ACC112 (cell line): ENCODE measurements around the gene PSMD1.

ENCODE experiments used
- H2AFZ ChIP-seq: fragments of 200-600 bp; sonication (generic); one replicate; pipeline ENCODE4 v1.6.0; 2017; ENCODE audit warnings: antibody characterized with exemption, low read length; ENCODE audit not compliant: unreplicated experiment
- H3K27ac ChIP-seq: fragments of 200-600 bp; sonication (generic); 2 replicates; pipeline ENCODE4 v1.5.1; 2014; ENCODE audit warnings: low read depth, mild to moderate bottlenecking, antibody characterized with exemption, low read length, moderate library complexity
- H3K27me3 ChIP-seq: fragments of 200-600 bp; sonication (generic); 2 replicates; pipeline ENCODE4 v1.6.1; 2014; ENCODE audit warnings: mild to moderate bottlenecking, antibody characterized with exemption, low read length, moderate library complexity, mixed read lengths; ENCODE audit not compliant: insufficient read depth
- H3K36me3 ChIP-seq: fragments of 200-600 bp; sonication (generic); 2 replicates; pipeline ENCODE4 v1.6.1; 2016; ENCODE audit warnings: mild to moderate bottlenecking, antibody characterized with exemption, low read length, moderate library complexity, mixed read lengths; ENCODE audit not compliant: insufficient read depth
- H3K4me1 ChIP-seq: fragments of 200-600 bp; sonication (generic); one replicate; pipeline ENCODE4 v1.6.1; 2016; ENCODE audit warnings: low read length, mixed read lengths; ENCODE audit not compliant: insufficient read depth, unreplicated experiment, control insufficient read depth
- H3K4me3 ChIP-seq: fragments of 200-600 bp; sonication (generic); 2 replicates; pipeline ENCODE4 v1.5.1; 2014; ENCODE audit warnings: mild to moderate bottlenecking, low read depth, low read length
- H3K79me2 ChIP-seq: fragments of 200-600 bp; sonication (generic); one replicate; pipeline ENCODE4 v1.6.0; 2016; ENCODE audit warnings: low read length; ENCODE audit not compliant: control insufficient read depth, unreplicated experiment, insufficient read depth

Gene PSMD1

DNA sequence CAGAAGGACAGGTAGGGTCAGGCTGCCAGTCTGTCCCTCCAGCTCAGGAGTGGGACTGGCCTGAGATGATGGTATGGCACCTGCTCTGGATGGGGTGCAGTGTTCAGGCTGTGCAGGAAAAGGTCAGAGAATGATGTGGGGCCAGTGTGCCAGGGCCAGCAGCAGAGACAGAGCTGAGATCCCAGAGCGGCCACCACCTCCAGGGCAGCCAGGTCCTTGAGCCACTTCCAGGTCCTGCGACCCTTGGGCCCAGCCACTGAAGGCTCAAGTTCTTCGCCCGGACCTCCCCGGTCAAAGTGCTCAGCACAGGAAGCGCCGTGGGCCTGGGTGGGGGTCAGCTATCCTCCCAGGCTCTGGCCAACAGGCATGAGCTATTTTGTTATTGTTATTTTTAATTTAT lies 129.7 kb downstream of the PSMD1 start:
- Histone ChIP-seq H2AFZ (no peak overlapping the region), H3K27me3 (no peaks in the 10 kb centered on the region), H3K27ac (no peak overlapping the region), H3K36me3 (no peaks in the 10 kb centered on the region), H3K4me3 (no peak overlapping the region), H3K79me2 (no peaks in the 10 kb centered on the region), H3K4me1 (peaks cover 38% of the 10 kb centered on the region)

DNA sequence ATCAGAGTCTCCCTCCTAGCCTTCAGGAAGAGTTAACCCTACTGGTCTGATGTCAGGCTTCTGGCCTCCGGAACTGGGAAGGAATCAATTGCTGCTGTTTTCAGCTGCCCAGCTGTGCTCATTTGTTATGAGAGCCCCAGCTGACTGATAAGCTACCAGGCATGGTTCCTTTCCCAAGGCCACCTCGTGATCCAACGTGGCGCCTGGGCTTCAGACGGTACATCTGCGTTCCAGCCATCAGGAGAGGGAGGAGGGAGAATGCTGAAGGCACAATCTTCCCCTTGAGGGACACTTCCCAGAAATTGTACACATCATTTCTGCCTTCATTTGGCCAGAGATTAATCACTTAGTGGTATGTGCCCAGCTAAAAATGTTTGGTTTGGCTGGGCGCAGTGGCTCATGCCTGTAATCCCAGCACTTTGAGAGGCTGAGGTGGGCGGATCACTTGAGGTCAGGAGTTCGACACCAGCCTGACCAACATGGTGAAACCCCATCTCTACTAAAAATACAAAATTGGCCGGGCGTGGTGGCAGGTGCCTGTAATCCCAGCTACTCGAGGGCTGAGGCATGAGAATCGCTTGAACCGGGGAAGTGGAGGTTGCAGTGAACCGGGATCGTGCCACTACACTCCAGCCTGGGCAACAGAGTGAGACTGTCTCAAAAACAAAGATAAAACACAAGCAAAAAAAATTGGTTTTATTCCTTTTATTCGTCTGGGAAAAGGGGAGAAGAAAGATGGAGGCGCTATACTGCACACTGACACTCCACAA lies 131.3 kb downstream of the PSMD1 start:
- H3K79me2 ChIP-seq = no peaks in the 10 kb centered on the region
- no peaks in the 10 kb centered on the region for H3K27me3 ChIP-seq
- peaks cover 35% of the 10 kb centered on the region for H3K4me1 ChIP-seq
- no peaks in the 10 kb centered on the region for H3K36me3 ChIP-seq
- H3K4me3 ChIP-seq = no peak overlapping the region
- H3K27ac ChIP-seq = peak overlapping the region; percentile 46
- H2AFZ ChIP-seq = no peak overlapping the region

DNA sequence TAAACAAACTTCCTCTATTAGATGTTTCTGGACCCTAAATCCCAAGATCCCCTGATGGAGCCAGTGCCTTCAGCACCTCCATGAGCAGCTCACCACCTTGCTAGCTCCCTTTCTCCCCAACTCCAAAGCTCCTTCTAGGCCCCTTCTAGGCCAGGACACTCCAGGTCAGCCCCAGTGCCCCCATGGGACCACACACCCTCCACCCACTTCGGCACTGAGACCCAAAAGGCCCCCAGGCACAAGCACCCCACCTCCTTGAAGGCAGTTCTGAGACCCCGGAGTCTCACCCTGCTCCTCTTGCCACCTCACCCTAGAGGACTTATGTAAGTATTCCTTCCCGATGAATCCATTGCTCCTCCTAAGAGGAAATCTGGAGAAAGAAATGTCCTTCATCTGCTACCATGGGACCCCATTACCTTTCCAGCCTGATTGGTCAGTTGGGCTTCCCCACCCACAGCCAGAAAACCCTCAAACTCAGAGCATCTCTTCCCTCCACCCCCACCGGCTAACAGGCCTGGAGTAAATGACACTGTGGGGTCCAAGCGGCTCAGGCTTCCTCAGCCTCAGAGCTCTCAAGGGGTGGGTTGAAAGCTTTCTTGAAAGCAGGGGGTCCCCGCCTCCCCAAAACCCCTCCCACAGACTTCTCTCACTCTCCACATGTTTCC lies 132.0 kb downstream of the PSMD1 start:
- H3K79me2 ChIP-seq = no peaks in the 10 kb centered on the region
- H3K36me3 ChIP-seq = no peaks in the 10 kb centered on the region
- H3K27ac ChIP-seq = no peak overlapping the region
- H3K4me3 ChIP-seq = no peak overlapping the region
- no peaks in the 10 kb centered on the region for H3K27me3 ChIP-seq
- H2AFZ ChIP-seq = no peak overlapping the region
- peaks cover 35% of the 10 kb centered on the region for H3K4me1 ChIP-seq

DNA sequence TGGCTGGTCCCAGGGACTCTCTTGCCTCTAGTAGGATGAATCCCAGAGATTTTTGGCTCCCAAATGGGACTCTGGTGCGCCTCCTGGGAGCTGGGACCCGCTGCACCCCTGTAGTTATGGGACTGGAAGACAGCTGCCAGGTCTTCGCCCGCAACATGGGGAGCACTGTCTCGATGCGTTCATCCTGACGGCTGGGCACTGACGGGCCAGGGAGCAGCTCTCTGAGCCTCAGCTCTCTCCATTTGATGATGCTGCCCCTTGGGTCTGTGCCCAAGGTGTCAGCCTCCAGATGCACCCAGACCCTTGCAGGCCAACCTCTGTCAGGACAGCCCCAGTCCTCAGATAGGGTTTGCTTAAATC lies 132.5 kb downstream of the PSMD1 start:
- Histone ChIP-seq H3K4me3 (no peak overlapping the region), H3K36me3 (no peaks in the 10 kb centered on the region), H3K27me3 (no peaks in the 10 kb centered on the region), H3K27ac (no peak overlapping the region), H3K4me1 (peaks cover 35% of the 10 kb centered on the region), H2AFZ (no peak overlapping the region), H3K79me2 (no peaks in the 10 kb centered on the region)

DNA sequence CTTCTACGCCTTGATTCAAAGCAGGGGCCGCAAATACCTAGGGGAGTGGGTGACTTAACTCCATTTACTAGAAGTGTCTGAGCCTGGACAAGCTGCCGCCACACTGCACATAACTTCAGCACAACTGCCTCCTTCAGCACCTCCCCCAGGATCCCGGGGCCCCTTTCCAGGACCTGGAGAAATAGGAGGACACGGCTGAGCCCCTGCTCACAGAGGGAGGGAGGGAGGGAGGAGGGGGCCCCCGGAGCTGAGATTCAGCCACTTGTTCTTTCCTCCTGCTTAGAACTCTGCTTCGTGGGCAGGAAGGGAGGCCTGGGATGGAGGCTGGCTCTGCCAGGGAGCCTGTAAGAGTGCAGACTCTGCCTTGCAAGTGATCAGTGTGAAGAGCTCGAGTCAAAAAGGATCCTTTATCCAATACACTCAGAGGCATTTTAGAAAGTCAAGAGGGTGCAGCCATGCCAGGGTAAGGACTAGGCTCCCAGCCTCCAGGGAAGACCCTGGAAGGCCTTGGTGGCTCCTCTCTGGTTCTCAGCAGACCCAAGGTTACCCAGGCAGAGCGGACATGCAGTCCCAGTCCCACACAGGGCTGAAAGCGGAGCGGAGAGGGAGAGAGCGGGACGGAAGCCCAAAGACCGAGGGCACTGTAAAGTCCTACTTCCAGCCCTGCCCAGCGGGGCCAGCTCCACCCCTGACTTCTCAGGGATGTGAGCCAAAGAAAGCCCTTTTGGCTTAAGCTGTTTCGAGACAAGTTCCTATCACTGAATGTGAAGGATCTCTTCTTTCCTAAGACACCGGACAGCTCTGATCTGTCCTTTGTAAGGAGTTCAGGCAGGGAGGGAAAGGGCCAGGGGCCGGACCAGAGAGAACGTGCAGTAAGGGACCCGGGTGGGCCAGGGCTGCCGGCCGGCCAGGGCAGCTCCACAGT lies 133.2 kb downstream of the PSMD1 start:
- H2AFZ ChIP-seq = peak overlapping the region; percentile 92
- peaks cover 35% of the 10 kb centered on the region for H3K4me1 ChIP-seq
- H3K4me3 ChIP-seq = peak overlapping the region; percentile 62
- H3K79me2 ChIP-seq = no peaks in the 10 kb centered on the region
- H3K27me3 ChIP-seq = no peaks in the 10 kb centered on the region
- H3K27ac ChIP-seq = peak overlapping the region; percentile 69
- H3K36me3 ChIP-seq = no peaks in the 10 kb centered on the region

DNA sequence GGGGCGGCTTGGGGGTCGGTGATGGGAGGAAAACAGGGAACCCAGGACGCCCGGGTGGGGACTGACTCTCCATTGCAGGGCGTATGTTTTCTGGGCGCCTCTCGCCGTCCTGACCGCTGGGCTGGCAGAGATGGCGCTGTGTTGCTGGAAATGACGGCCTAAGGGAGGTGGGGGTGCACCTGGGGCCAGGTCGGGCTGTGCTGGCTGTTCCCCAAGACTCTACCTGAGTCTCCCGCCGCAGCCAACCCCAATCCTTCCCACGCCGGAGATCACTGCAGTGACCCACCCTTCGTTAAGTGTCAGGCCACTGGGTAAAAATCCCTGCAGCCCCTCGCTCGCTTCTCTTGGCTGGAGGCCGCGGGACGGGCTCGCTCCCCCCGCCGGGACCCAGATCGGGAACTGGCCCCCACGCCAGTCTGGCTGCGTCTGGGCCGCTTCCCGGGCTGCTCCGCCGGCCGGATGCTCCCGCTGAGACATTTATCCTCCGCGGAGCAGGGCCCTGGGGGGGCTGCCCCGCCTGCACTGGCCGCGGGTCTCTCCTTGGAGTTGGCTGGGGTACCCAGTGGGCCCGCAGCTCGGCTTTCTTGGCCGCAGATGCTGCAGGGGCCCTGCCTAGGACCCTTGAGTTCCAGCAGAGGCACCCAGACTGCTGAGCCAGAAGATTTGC lies 134.0 kb downstream of the PSMD1 start:
- Histone ChIP-seq H3K27ac (peak overlapping the region; percentile 69), H3K79me2 (no peaks in the 10 kb centered on the region), H3K4me1 (peaks cover 28% of the 10 kb centered on the region), H3K27me3 (no peaks in the 10 kb centered on the region), H3K4me3 (peak overlapping the region; percentile 62), H2AFZ (peak overlapping the region; percentile 92), H3K36me3 (no peaks in the 10 kb centered on the region)

DNA sequence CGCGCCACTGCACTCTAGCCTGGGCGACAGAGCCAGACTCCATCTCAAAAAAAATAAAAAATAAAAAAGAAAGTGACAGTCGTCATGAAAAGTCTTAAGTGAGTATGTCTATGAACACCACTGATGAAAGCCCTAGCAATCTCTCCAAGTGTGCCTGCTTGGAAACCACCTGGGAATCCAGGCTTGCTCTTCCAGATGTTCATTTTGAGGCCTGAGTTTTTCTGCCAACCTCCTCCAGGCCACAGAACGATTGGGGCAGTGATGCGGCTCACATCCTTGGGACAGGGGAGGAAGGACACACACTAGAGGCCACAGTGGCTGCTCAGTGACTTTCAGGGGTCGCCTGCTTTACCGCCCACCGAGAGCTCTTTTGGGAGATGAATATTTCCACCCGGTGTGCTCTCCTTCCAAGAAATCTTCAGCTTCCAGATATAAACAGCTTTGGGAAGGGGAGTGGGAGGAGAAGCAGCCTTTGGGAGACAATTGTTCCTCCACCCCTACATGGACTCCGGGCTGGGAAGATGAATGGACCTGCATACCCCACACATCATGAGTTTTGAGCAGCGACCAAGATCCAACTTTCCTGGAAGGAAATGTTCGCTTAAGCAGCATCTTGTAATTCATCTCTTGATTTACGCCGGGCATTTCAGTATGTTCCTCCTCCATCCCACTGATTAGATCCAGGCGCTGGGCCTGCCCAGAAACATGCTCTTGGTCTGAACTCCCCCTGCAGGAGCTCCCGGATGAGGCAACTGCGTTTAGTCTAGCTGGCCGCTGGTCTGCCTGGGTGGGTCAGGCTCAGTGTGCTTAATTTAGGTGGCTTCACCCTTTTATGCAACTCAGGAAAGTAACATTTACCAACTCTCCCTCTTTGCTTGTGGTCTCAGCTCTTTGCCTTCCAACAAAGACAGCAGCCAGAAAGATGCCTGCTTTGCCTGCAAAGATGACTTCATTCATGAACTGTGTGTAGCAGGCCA lies 135.5 kb downstream of the PSMD1 start:
- no peaks in the 10 kb centered on the region for H3K79me2 ChIP-seq
- no peaks in the 10 kb centered on the region for H3K36me3 ChIP-seq
- no peak overlapping the region for H3K4me3 ChIP-seq
- no peak overlapping the region for H3K27ac ChIP-seq
- peak overlapping the region; percentile 32 for H2AFZ ChIP-seq
- H3K27me3 ChIP-seq = no peaks in the 10 kb centered on the region
- H3K4me1 ChIP-seq = peaks cover 26% of the 10 kb centered on the region

DNA sequence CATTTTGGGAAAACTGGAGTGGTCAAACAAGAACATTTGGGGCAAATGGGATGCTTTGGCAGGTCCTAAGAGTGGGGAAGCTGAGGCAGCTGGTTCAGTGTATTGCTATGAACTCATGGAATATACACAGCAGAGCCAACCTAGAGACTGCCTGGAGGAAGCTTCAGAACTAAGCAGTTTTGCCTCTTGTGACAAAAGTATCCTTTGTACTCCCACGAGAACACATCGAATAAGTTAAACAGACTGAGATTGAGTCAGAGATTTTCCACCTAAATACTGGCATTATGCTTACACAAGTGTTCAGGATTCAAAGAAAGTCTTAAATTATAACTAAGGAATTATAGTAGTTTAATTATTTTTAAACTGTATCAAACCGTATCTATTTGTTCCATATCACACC lies 136.5 kb downstream of the PSMD1 start:
- H3K79me2 ChIP-seq = no peaks in the 10 kb centered on the region
- H3K27me3 ChIP-seq = no peaks in the 10 kb centered on the region
- H3K27ac ChIP-seq = no peak overlapping the region
- H2AFZ ChIP-seq = no peak overlapping the region
- H3K4me3 ChIP-seq = no peak overlapping the region
- no peaks in the 10 kb centered on the region for H3K36me3 ChIP-seq
- H3K4me1 ChIP-seq = peaks cover 21% of the 10 kb centered on the region

DNA sequence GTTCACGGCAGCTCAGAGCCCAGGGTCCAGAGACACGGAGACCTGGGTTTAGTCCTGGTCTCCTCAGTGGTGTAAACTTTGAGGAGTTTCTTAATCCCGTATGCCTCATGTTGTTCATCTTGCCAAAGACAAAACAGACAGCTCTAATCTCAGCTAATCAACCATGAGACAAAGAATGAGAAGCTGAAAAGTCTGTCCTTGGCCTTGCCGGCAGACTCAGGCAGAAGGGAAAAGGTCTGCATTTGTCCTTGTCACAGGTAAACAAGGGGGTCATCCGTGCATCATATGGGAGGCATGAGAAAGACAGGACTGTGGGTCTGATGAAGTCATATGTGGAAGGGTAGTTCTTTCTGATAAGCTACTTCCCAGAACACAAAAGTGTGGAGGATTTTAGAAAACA lies 139.9 kb downstream of the PSMD1 start:
- Histone ChIP-seq H3K4me1 (peaks cover 23% of the 10 kb centered on the region), H3K27me3 (no peaks in the 10 kb centered on the region), H3K4me3 (no peak overlapping the region), H3K36me3 (no peaks in the 10 kb centered on the region), H3K27ac (no peak overlapping the region), H3K79me2 (peaks cover 15% of the 10 kb centered on the region), H2AFZ (no peak overlapping the region)
